22Rv1 (cell line): ENCODE results near the gene XPO4.

ENCODE experiments used
- ZFX ChIP-seq: fragments of 450-650 bp; IDR thresholded peaks from 2 replicates; pipeline ENCODE4 v1.6.1; 2017; ENCODE audit warnings: antibody characterized with exemption, borderline replicate concordance
- TF ChIP-seq, protein P1 (sequence below): fragments of 450-650 bp; IDR thresholded peaks from 2 replicates; pipeline ENCODE4 v1.5.1; 2017; ENCODE audit warnings: mild to moderate bottlenecking

DNA sequence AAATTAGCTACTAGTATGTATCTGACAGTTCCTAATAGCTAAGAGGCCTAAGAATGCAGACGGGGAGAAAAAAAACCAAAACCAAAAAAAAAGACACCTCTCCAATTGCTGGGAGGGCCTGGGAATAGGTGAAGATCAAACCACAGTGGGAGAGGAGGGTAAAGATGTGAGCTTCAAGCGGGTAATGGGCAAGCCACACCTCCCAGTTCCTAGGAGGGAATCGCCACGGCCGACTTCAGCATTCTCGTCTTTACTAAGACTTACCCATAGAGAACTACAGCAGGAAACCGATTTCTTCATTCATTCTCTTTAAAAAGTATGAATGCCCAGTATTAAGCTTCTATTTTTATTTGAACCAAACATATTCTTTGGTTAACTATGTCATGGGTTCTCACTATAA lies 123.1 kb downstream of the XPO4 start:
- TF ChIP-seq, protein P1, sequence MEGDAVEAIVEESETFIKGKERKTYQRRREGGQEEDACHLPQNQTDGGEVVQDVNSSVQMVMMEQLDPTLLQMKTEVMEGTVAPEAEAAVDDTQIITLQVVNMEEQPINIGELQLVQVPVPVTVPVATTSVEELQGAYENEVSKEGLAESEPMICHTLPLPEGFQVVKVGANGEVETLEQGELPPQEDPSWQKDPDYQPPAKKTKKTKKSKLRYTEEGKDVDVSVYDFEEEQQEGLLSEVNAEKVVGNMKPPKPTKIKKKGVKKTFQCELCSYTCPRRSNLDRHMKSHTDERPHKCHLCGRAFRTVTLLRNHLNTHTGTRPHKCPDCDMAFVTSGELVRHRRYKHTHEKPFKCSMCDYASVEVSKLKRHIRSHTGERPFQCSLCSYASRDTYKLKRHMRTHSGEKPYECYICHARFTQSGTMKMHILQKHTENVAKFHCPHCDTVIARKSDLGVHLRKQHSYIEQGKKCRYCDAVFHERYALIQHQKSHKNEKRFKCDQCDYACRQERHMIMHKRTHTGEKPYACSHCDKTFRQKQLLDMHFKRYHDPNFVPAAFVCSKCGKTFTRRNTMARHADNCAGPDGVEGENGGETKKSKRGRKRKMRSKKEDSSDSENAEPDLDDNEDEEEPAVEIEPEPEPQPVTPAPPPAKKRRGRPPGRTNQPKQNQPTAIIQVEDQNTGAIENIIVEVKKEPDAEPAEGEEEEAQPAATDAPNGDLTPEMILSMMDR: no peak
- TF ChIP-seq ZFX: no peak
